MG63 (cell line): ENCODE results near the gene EIF5A. TPM values are rescaled to one million over a fixed set of nuclear protein-coding genes. Genes with fewer than 3 reads are reported as not detected.
A peak's percentile ranks its signal among the peaks of the same experiment; 100 is the strongest.

Experiments used
- DNase-seq: peaks from one replicate; pipeline ENCODE4 v3.0.0-alpha.2; 2020
- H3K27me3 ChIP-seq: fragments of 250-450 bp; sonication (Bioruptor Pico); 2 replicates; pipeline ENCODE4 v1.5.1; 2020; ENCODE audit warnings: mild to moderate bottlenecking, moderate library complexity
- H3K36me3 ChIP-seq: fragments of 250-450 bp; sonication (Bioruptor Pico); 2 replicates; pipeline ENCODE4 v1.5.1; 2020; ENCODE audit warnings: mild to moderate bottlenecking, moderate library complexity
- H3K4me3 ChIP-seq: fragments of 250-450 bp; sonication (Bioruptor Pico); 2 replicates; pipeline ENCODE4 v1.5.1; 2020; ENCODE audit warnings: mild to moderate bottlenecking, moderate library complexity
- H3K9me3 ChIP-seq: fragments of 250-450 bp; sonication (Bioruptor Pico); 2 replicates; pipeline ENCODE4 v1.5.1; 2020; ENCODE audit warnings: mild to moderate bottlenecking, moderate library complexity
- total RNA-seq: library from RNA; depleted of rRNA; stranded (reverse); fragments of >200 nt; shearing (Covaris generic); gene quantifications from 2 replicates; pipeline ENCODE4 v1.2.3, GENCODE V29; 2014; ENCODE audit warnings: low replicate concordance; rRNA removed

Gene EIF5A
- total RNA-seq, 1 experiment from 2014 or later: 1,396 TPM

- H3K27me3 ChIP-seq: no peaks in the 10 kb centered on the region
- no peak for DNase-seq
- H3K36me3 ChIP-seq: no peaks in the 10 kb centered on the region
- H3K9me3 ChIP-seq: no peaks in the 10 kb centered on the region
- no peak within 1 kb of the TSS for H3K4me3 ChIP-seq
These were observed 47.6 kb downstream of the EIF5A start, which contains the start of gene TMEM95 for GRCh38 chr17:7355053-7355452. TSS of gene TMEM95 (plus strand) at chr17:7355156. CDS start at chr17:7355205, 49 bp downstream.

- no peak for DNase-seq
- no peak overlapping the region for H3K4me3 ChIP-seq
- H3K27me3 ChIP-seq: no peaks in the 10 kb centered on the region
- H3K36me3 ChIP-seq: no peaks in the 10 kb centered on the region
- no peaks in the 10 kb centered on the region for H3K9me3 ChIP-seq
These were observed 48.1 kb downstream of the EIF5A start for GRCh38 chr17:7355573-7355972.

GRCh38 chr17:7356072-7356549 is 48.7 kb downstream of the EIF5A start:
- peak; percentile 54 for DNase-seq
- no peak overlapping the region for H3K4me3 ChIP-seq
- H3K9me3 ChIP-seq: no peaks in the 10 kb centered on the region
- H3K27me3 ChIP-seq: no peaks in the 10 kb centered on the region
- no peaks in the 10 kb centered on the region for H3K36me3 ChIP-seq

- no peak for DNase-seq
- H3K9me3 ChIP-seq: no peaks in the 10 kb centered on the region
- H3K4me3 ChIP-seq: no peak overlapping the region
- H3K36me3 ChIP-seq: no peaks in the 10 kb centered on the region
- H3K27me3 ChIP-seq: no peaks in the 10 kb centered on the region
These were observed 49.3 kb downstream of the EIF5A start for GRCh38 chr17:7356756-7357155.

- DNase-seq: no peak
- Histone ChIP-seq H3K9me3 (no peaks in the 10 kb centered on the region), H3K27me3 (no peaks in the 10 kb centered on the region), H3K36me3 (no peaks in the 10 kb centered on the region), H3K4me3 (no peak overlapping the region)
These were observed 50.0 kb downstream of the EIF5A start for GRCh38 chr17:7357381-7357780.

- Histone ChIP-seq H3K27me3 (no peaks in the 10 kb centered on the region), H3K4me3 (no peak overlapping the region), H3K36me3 (no peaks in the 10 kb centered on the region), H3K9me3 (no peaks in the 10 kb centered on the region)
- DNase-seq: no peak
These were observed 54.5 kb downstream of the EIF5A start for GRCh38 chr17:7361906-7362305.

Other genes with a start within 250 kb of the EIF5A start
- not detected in 2 replicates for gene CLEC10A, start 227.4 kb upstream of the EIF5A start, total RNA-seq
- not detected in 2 replicates for gene ASGR2, start 192.8 kb upstream of the EIF5A start, total RNA-seq
- gene ASGR1, start 128.3 kb upstream of the EIF5A start, total RNA-seq: 0.13 TPM in 1 of 2 replicates, not detected in the other
- 7.5 and 15.3 TPM in 2 replicates for gene DLG4, start 87.8 kb upstream of the EIF5A start, total RNA-seq
- 240 and 427 TPM in 2 replicates for gene ACADVL, start 87.7 kb upstream of the EIF5A start, total RNA-seq
- gene DVL2, start 73.1 kb upstream of the EIF5A start, total RNA-seq: 11.5 and 26.2 TPM in 2 replicates
- gene PHF23, start 68.2 kb upstream of the EIF5A start, total RNA-seq: 34.4 and 62.7 TPM in 2 replicates
- gene GABARAP, start 65.2 kb upstream of the EIF5A start, total RNA-seq: 36.7 and 148 TPM in 2 replicates
- gene CTDNEP1, start 55.9 kb upstream of the EIF5A start, total RNA-seq: 7.8 and 24.7 TPM in 2 replicates
- gene ELP5, start 55.4 kb upstream of the EIF5A start, total RNA-seq: 24.1 and 36.4 TPM in 2 replicates
- not detected in 2 replicates for gene CLDN7, start 45.1 kb upstream of the EIF5A start, total RNA-seq
- gene SLC2A4, start 25.9 kb upstream of the EIF5A start, total RNA-seq: not detected in 2 replicates
- gene YBX2, start 13.0 kb upstream of the EIF5A start, total RNA-seq: 6.2 and 6.5 TPM in 2 replicates
- gene GPS2, start 7.7 kb downstream of the EIF5A start, total RNA-seq: 37.3 and 55.3 TPM in 2 replicates
- 8.5 and 11.7 TPM in 2 replicates for gene NEURL4, start 21.7 kb downstream of the EIF5A start, total RNA-seq
- 0.20 TPM in 1 of 2 replicates, not detected in the other for gene ACAP1, start 28.9 kb downstream of the EIF5A start, total RNA-seq
- gene KCTD11, start 44.5 kb downstream of the EIF5A start, total RNA-seq: 5.0 and 6.5 TPM in 2 replicates
- gene TMEM95, start 47.5 kb downstream of the EIF5A start, total RNA-seq: not detected in 2 replicates
- not detected in 2 replicates for gene TNK1, start 73.5 kb downstream of the EIF5A start, total RNA-seq
- gene PLSCR3, start 86.9 kb downstream of the EIF5A start, total RNA-seq: 2.8 and 7.3 TPM in 2 replicates
- gene TMEM256, start 96.5 kb downstream of the EIF5A start, total RNA-seq: 3.6 and 52.0 TPM in 2 replicates
- 0.54 and 1.0 TPM in 2 replicates for gene NLGN2, start 100.2 kb downstream of the EIF5A start, total RNA-seq
- not detected in 2 replicates for gene SPEM1, start 112.7 kb downstream of the EIF5A start, total RNA-seq
- not detected in 2 replicates for gene SPEM2, start 118.0 kb downstream of the EIF5A start, total RNA-seq
- gene SPEM3, start 121.2 kb downstream of the EIF5A start, total RNA-seq: not detected in 2 replicates
- gene TMEM102, start 127.8 kb downstream of the EIF5A start, total RNA-seq: 0.33 and 0.76 TPM in 2 replicates
- not detected in 2 replicates for gene FGF11, start 131.9 kb downstream of the EIF5A start, total RNA-seq
- 0.20 and 6.2 TPM in 2 replicates for gene CHRNB1, start 137.4 kb downstream of the EIF5A start, total RNA-seq
- gene ZBTB4, start 172.0 kb downstream of the EIF5A start, total RNA-seq: 5.3 and 6.0 TPM in 2 replicates
- not detected in 2 replicates for gene SLC35G6, start 173.8 kb downstream of the EIF5A start, total RNA-seq
- 11.5 and 16.2 TPM in 2 replicates for gene POLR2A, start 176.7 kb downstream of the EIF5A start, total RNA-seq
- gene TNFSF12, start 241.4 kb downstream of the EIF5A start, total RNA-seq: 0.33 TPM in 1 of 2 replicates, not detected in the other